NCI-H748 treated with DMSO at 0.1 percent for 48 hours (cell line): ENCODE results near the gene TMTC2.

ENCODE experiments used
- DNase-seq: peaks from one replicate; lab custom pipeline; 2025; lab: John Stamatoyannopoulos, UW

TMTC2 gene

GRCh38 chr12:82686168-82687020 is at the start of gene TMTC2:
TSS of gene TMTC2 (plus strand) at chr12:82686906.
- peak; percentile 94 for DNase-seq

DNA sequence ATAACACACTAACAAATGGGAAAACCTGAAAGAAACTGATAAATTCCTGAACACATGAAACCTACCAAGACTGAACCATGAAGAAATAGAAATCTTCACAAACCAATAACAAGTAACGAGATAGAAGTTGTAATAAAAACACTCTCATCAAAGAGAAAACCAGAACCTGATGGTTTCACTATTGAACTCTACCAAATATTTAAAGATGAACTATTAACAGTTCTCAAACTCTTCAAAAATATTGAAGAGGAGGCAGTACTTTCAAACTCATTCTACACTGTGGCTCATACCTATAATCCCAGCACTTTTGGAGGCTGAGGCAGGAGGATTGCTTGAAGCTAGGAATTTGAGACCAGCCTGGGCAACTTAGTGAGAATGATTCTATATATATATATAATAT is 48.4 kb upstream of the TMTC2 start:
- no peak for DNase-seq

- DNase-seq = no peak
These were observed 41.8 kb upstream of the TMTC2 start for GRCh38 chr12:82644896-82645295.

DNA sequence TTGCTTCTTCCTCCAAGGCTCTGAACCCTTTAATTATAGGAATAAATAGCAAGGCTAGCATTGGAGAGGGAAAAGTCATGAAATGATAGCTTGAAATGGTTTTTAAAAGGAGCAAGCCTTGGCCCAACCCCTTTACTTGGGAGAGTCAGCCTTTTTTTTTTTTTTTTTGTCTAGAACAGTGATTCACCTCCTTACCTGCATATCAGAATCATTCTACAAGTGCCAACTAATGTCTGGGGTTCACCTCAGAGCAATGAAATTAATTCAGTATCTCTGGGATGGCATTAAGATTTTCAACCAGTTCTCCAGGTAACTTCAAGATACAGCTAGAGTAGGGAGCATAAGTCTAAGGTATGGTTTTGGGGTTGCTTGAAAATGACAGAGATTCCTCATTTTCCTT is 41.3 kb upstream of the TMTC2 start:
- DNase-seq = no peak

GRCh38 chr12:82647853-82648252 is 38.9 kb upstream of the TMTC2 start:
- DNase-seq = no peak

DNA sequence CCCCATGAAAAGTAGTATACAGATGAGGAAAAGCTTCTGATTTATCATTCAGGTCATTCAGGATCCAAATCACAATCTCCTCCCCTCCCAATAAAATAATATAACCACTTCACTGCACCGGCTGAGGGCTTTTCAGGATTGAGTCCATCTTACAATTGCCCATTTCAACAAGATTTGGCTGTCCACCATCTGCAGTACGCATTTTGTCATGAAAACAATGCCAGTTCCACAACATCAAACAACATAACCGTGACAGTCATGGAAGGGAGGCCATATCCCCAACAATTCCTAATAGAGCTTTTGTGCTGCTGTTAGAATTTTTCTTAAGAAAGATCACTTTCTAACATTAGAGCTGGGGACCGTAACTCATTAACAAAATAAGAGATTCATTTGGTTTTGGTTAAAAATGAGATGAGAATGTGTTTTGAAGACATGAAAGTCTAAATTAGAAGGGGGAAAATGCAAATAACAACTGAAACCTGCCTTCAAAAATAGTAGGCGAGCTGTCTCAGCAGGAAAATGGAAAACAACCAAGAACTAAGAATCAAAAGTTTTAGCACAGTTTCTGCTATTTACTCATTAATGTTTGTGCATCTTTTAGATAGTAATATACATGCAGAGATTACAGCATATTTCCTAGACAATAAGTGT is 38.3 kb upstream of the TMTC2 start:
- no peak for DNase-seq

DNA sequence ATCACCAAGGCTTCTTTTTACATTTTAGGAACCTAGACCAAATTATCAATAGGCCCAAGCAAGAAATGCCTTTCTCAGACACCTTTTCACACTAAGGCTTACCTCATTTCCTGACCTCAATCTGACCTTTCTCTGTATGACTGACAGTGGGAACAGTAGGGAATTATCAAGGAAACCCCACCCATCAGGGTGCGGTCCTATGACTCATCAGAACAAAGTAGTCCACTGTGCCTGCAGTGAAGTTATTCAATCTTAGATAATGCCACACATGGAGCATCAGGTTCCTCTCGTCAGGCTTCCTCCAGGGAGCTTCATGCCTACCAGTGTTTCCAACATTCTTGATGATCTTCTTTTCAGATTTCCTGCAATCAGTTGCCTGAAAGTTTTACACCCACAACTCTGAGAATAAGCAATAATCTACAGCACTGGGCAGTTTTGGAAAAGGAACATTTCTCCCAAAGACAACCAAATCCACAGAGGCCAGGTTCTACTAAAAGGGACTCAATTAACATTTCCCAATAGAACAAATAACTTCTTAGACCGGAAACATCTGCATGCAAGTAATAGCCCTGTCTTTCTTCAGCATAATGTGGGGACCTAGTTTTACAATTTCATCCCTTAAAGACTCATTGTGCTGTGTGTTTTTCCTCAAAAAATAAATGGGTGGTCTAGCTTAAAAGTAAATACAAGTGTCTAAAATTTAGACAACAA is 35.9 kb upstream of the TMTC2 start:
- DNase-seq = peak; percentile 9

- DNase-seq = no peak
These were observed 35.2 kb upstream of the TMTC2 start for GRCh38 chr12:82651489-82651888.

- no peak for DNase-seq
These were observed 34.6 kb upstream of the TMTC2 start for GRCh38 chr12:82652071-82652470.

DNA sequence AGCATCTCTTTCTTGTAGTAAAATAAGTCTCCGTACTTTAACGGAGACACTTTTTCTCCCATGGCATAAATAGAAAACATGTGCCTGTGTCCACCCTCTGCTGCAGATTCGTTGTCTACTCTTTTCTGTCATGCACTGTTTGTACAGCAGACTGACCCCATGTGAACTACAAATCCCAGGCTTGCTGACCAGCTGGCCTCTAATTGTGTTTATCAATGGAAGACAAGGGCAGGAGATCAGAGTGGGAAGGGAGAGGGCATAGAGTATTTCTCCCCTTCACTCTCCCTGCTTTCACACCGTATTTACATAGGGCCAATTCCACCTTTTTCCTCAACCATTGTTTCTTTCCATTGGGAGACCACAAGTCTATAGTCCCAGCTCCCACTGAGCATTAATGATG is 31.0 kb upstream of the TMTC2 start:
- peak; percentile 15 for DNase-seq

DNA sequence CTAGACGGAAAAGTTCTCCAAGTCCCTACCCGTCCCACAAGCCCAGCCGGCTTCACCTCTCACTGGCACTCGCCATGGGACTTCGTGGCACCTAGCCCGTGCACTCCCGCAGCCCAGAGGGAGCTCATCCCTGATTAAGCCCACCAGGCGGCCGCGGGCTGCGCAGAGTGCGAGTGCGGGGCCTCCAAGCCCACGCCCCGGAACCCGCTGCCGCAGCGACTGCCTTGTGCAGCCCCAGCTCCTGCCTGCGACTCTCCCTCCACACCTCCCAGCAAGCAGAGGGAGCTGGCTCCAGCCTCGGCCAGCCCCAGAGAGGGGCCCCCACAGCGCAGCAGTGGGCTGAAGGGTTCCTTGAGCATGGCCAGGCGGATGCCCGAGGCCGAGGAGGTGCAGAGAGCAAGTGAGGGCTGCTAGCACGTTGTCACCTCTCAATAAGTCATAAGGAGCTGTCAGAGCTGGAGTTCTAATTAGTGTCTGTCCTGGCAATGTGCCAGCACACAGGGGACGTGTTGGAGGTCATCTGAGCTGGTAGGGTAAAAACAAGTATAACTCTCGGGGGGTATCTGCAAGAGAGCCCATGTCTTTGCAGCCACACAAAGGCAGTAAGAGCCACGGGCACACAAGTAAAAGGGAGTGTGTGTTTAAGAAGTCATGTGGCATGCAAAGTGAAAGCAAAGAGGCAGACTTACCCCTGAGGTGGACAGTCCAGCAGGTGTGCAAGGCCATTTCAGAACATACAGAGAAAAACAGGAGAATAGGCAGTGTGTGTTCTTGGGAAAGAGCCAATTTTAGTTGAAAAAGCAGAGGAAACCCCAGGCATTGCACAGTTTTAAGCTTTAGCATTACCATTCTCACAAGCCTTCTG is 27.1 kb upstream of the TMTC2 start:
- DNase-seq = no peak

DNA sequence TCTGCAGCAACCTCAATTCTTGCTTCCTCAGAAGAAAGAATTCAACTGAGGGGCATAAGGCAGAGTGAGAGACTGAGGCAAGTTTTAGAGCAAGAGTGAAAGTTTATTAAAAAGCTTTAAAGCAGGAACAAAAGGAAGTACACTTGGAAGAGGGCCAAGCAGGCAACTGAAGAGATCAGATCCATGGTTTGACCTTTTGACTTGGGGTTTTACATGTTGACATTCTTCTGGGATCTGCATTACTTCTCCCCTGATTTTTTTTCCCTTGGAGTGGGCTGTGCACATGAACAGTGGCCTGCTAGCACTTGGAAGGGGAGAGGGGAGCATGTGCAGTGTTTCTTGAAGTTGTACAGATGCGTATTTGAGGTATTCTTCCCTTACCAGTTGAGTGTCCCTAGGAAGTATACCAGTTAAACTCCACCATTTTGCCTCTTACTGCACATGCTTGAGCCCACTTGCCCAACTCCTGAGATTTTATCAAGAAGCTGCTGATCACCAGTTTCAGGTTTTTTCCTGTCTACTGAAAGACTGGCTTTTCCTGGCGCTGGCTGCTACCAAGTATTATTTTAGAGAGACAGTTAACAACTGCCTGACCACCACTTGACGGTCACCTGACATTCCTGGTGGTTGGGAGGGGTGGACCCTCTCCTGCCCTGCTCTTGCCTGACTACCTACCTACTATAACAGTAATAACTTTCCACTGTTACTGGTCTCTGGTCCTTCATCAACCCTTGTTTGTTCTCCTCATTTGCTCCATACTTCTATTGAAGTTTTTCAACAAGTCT is 26.0 kb upstream of the TMTC2 start:
- no peak for DNase-seq

DNA sequence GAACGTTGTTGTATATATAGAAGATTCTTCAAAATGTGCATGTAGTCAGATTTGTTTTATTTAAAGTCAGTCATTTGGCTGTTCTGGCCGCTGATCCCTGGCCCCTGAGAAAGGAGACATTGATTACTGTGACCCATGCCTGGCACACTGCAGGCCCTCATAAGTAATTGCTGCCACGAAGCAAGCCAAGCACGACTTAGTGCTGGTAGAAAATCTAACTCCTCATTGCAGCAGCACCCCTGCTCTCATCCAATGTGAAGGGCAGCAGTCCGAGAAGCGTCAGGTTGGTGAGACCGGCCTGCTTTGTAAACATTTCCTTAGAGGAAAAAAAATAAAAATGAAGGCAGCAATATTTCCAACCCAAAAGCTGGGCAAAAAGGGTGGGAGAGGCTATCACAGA is 22.8 kb upstream of the TMTC2 start:
- no peak for DNase-seq

DNA sequence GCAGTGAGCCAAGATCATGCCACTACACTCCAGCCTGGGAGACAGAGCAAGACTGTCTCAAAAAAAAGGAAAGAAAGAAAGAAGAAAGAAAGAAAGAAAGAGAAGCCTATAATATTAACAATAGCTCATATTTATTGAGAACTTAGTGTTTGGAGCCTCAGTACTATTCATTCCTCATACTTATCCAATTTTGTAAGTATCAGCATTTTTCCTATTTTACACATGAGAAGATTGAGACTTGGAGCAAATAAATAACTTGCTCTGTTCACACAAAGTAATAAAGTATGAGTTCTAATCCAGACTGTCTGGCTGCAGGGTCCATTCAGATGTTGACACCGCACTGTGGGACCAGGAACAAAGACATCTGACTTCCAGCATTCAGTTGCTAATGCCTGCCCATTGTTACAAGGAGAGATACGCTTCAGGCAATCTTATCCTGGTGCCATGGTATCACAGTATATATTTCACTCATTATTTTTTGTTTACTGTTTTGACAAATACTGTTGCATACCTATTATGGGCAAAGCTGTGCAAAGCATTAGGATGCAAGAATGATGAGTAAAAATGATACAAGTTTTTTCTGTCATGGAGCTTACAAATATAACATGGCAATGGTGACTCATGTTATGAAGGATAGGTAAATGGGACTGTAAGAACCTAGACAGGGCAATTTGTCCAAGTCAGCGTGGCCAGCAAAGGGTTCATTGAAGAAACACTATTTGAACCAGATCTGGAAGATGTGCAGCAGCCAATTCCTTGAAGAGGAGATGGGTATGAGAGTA is 21.4 kb upstream of the TMTC2 start:
- DNase-seq = no peak

DNA sequence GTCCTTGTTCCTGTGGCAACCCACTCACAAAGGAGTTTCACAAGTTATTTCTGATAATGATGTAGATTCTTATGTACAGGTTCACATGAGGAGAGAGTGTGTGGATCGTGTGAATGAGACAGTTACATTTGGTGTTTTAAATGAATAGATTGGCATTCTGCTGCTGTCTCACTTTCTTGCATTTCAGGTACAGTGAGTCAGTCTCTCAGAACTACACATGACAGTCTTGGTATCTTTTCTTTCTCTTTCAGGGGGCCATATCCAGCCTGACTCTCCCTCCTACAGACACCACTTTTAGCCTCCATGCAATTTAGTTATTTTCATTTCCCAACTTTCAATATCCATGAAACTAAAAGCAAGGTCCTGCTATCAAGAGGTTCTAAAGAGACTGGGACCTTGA is 19.9 kb upstream of the TMTC2 start:
- no peak for DNase-seq

GRCh38 chr12:82671673-82672195 is 15.0 kb upstream of the TMTC2 start:
- no peak for DNase-seq

- DNase-seq = no peak
These were observed 13.8 kb upstream of the TMTC2 start for GRCh38 chr12:82672811-82673495.

- no peak for DNase-seq
These were observed 13.0 kb upstream of the TMTC2 start for GRCh38 chr12:82673698-82674097.

GRCh38 chr12:82675246-82675645 is 11.5 kb upstream of the TMTC2 start:
- DNase-seq = no peak

DNA sequence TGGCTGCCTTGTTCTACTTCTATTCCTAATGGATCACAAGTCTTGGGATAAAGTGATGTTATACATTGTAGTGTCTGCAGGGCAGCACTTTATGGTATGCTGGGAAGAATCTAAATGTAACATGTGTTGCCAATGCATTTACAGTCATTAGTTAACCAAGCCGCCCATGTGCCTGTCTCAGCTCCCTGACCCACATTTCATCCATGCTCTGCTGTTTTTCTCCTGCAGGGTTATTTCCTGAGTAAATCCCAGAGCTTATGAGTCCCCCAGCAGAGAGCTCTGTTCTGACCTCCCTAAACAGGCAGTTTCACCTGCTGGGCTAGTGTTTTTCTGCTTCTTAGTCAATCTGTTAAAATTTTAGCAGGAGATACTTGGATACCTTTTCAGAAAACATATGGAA is 4.4 kb upstream of the TMTC2 start:
- DNase-seq = no peak
